NCI-H446 treated with DMSO at 0.1 percent for 48 hours (cell line): Measurements from ENCODE around the gene CACNA1A.
"Not testable (repeated sequence)": the region's sequence is repeated elsewhere in the genome, so short reads cannot be mapped to it uniquely, and the experiment has no call there.

ENCODE experiments used
- DNase-seq: peaks from one replicate; lab custom pipeline; 2025; lab: John Stamatoyannopoulos, UW

The CACNA1A gene

GRCh38 chr19:13229246-13229645 lies 277.0 kb downstream of the CACNA1A start:
- no peak for DNase-seq

DNA sequence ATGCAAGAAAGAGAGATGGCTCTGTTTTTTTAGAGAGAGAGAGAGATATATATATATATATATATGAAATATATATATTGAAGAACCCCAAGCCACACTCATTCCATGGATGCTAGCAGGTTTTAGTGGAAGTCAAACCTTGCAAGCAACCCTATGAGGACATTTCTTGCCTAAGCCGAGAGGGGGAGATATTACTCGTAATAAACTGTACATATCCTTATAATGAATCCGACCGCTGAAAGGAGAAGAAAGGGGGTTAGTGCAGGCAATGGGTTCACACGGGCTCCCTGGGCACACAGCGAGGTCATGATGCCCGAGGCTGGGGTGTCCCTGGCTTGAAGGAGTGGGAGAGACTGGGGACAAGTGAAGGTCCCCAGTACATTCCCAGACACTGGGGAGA lies 277.7 kb downstream of the CACNA1A start:
- no peak for DNase-seq

DNA sequence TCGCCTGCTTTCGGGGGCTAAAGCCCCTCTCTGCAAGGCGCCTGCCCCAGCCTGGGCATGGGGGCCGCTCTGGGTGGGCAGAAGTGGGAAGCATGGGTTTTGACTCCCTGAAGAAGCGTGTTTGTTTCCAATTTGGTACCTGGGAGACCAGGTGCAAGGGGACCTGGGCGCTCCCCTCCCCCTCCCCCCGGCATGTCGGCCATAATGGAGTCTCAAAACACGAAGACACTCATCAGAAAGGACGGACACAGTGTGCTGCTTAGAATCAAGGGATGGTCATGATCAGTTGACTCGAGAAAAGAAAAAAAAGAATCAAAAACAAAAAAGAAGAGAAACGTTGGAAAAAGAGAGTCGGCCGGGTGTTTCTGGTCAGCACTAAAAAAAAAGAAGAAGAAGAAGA lies 279.3 kb downstream of the CACNA1A start:
- DNase-seq, result no peak

- no peak for DNase-seq
These were observed 280.1 kb downstream of the CACNA1A start for GRCh38 chr19:13225973-13226865.

GRCh38 chr19:13225085-13225484 lies 281.2 kb downstream of the CACNA1A start:
- DNase-seq, result no peak

GRCh38 chr19:13220847-13221246 lies 285.4 kb downstream of the CACNA1A start:
- no peak for DNase-seq

- DNase-seq, result no peak
These were observed 290.5 kb downstream of the CACNA1A start for GRCh38 chr19:13215572-13216380.

GRCh38 chr19:13214036-13214730 lies 292.1 kb downstream of the CACNA1A start:
- no peak for DNase-seq

DNA sequence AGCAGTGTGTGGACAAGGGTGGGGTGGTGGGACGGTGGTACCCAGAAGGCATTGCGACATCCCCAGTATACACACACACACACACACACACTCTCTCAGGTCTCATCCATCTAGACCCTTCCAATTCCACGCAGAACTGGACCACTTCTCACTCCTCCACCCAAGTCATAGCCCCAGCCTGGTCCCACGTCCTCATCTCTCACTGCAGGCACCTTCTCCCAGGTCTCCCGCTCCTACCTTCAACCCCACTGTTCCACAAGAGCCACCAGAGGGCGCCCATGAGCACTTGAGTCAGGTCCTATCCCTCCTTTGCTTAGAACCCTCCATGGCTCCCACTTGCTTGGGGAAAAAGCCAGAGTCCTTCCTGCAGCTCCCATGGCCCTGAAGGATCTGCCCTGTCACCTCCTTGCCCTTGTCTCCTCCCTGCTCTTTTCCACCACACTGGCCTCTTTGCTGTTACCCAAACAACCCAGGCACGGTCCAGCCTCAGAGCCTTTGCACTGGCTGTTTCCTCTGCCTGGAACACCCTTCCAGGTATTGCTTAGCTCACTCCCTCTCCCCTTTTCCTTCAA lies 293.4 kb downstream of the CACNA1A start:
- no peak for DNase-seq

- no peak for DNase-seq
These were observed 294.6 kb downstream of the CACNA1A start for GRCh38 chr19:13211426-13212308.

GRCh38 chr19:13210941-13211340 lies 295.3 kb downstream of the CACNA1A start:
- DNase-seq, result no peak

DNA sequence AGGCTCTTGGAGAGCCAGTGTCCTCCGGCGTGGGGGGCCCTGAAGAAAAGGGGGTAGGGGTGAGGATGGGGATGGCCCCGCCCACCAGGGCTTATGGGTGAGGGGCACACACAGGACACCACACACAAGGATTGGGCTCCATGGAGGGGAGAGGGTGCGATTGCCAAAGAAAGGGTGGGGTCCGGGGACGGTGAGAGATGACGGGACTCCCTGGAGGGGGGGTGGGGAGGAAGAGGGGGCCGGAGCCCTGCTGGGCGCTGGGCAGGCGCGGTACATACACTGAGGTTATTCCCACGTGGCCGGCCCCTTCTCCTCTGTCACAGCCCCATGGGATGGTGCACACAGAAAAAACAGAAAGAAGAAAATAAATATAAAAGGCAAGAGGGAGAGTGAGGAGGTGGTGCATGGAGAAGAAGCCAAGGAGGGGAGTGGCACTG lies 295.9 kb downstream of the CACNA1A start:
- DNase-seq, result no peak

- DNase-seq, result no peak
These were observed 296.6 kb downstream of the CACNA1A start for GRCh38 chr19:13209484-13210338.

- no peak for DNase-seq
These were observed 297.4 kb downstream of the CACNA1A start for GRCh38 chr19:13208672-13209483.

DNA sequence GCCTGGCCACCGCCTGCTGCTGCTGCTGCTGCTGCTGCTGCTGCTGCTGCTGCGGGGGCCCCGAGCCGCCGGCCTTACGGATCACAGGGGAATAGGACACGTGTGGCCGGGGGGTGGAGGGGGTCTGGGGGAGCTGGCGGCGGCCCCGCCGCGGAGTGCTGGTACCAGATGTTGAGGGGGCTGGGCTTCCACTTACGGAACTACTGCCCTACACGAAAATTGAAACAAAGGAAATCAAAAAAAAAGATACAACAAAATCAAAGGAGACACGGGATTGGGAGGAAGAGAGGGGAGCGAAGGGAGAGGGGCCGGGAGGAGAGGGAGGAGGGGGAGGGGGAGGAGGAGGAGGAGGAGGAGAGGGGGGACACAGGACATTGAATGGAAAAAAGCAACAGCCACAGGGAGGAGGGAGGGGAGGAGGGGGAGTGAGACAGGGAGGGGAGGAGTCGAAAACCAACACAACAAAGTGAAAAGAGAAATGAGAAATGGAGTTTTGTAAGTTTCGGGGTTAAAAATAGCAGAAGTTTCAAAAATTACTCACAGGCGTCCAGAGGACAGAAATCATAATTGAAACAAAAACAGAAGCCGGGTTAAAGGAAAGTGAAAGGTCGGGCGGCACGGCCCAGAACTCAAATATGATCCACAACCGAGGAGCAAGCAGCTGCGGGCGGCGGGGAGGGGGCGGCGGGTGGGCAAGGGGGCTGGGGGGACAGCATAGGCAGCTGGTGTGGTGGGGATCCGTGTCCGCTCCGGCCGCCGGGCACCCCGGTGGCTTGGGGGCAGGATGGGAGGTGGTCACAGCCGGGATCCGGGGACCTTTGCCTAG lies 298.2 kb downstream of the CACNA1A start:
- DNase-seq, result no peak

DNA sequence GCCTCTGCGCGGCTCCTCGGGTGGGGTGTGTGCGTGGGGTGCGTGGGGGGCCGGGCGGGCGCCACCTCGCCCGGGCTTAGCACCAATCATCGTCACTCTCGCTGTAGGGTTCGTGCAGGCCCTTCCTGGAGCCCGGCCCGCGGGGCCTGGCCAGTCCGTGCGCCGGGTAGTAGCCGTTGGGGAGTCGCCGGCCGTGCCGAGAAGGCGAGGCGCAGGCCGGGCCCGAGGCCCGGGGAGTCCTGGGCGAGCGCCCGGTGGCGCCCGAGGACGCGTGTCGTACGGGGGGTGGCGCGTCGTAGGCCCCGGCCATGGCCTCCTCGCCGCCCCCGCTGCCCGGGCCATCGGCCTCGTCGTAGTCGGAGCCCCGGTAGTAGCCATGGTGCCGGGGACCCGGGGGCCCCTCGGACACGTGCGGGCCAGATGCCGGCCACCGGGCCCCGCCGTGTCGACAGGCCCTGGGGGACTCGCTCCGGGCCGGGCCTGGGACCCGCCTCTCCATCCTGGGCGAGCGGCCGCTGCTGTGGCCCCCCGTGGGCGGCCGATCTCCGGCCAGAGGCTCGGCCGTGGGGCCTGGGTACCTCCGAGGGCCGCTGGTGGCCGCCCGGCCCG lies 298.9 kb downstream of the CACNA1A start:
- DNase-seq, result no peak

DNA sequence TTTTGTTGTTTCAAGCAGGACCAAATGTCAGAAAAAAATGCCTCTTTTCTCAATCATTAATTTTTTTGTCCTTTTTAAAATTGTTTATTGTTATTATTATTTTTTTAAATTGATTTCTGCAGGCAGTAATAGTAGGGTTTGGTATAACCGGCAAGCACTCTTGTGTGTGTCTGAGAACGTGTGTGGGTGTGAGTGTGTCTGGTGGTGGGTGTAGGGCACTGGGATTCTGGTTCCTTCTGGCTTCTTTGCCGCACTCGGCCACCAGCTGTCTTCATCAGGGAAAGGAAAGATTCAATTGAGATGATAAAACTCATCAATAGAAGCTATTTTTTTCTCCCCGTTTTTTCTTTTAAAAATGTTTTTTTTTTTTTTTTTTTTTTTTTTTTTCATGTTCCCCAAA lies 299.7 kb downstream of the CACNA1A start:
- no peak for DNase-seq

- DNase-seq, result not testable (repeated sequence)
These were observed 304.2 kb downstream of the CACNA1A start for GRCh38 chr19:13202112-13202511.
